Neutrophil (primary cell): Measurements from ENCODE around the gene SRRM3.
"Not testable (repeated sequence)": the region's sequence is repeated elsewhere in the genome, so short reads cannot be mapped to it uniquely, and the experiment has no call there.

Source experiments
- H3K27ac ChIP-seq: fragments of 200-600 bp; sonication (generic); 2 replicates; pipeline ENCODE4 v1.5.1; 2016; ENCODE audit warnings: mild to moderate bottlenecking, moderate library complexity
- H3K27me3 ChIP-seq: fragments of 200-600 bp; sonication (generic); 2 replicates; pipeline ENCODE4 v1.6.0; 2016; ENCODE audit warnings: mild to moderate bottlenecking
- H3K36me3 ChIP-seq: fragments of 200-600 bp; sonication (generic); 2 replicates; pipeline ENCODE4 v1.5.1; 2017
- H3K4me1 ChIP-seq, 2 experiments: fragments of 200-600 bp in 1 of 2; sonication (generic) in 1 of 2; 1 replicate in 1 of 2; 2 replicates in 1 of 2; pipeline versions ENCODE4 v1.5.1 to v1.6.1; 2013 to 2016; ENCODE audit warnings: low read depth in 1 of 2, low read length in 1 of 2, mild to moderate bottlenecking in 1 of 2, moderate library complexity in 1 of 2; ENCODE audit not compliant: control insufficient read depth in 1 of 2, insufficient read depth in 1 of 2
- H3K4me3 ChIP-seq, 2 experiments: fragments of 200-600 bp in 1 of 2; sonication (generic) in 1 of 2; 1 replicate in 1 of 2; 2 replicates in 1 of 2; pipeline ENCODE4 v1.5.1; 2013 to 2016; ENCODE audit warnings: low read depth in 1 of 2, low read length in 1 of 2, mild to moderate bottlenecking in 1 of 2, moderate library complexity in 1 of 2
- H3K9me3 ChIP-seq: fragments of 200-600 bp; sonication (generic); 2 replicates; pipeline ENCODE4 v1.5.1; 2016
- CTCF ChIP-seq: fragments of 200-600 bp; sonication (generic); IDR thresholded peaks from 2 replicates; pipeline ENCODE4 v1.5.1; 2016; ENCODE audit warnings: antibody characterized with exemption

Gene SRRM3

GRCh38 chr7:76303202-76304147, 101.8 kb downstream of the SRRM3 start:
- H3K36me3 ChIP-seq = no peaks in the 10 kb centered on the region
- peak overlapping the region; percentile 69 to 71 for H3K4me3 ChIP-seq
- no peak for TF ChIP-seq CTCF
- peaks cover 47% of the 10 kb centered on the region for H3K27me3 ChIP-seq
- no peaks in the 10 kb centered on the region for H3K9me3 ChIP-seq
- no peak overlapping the region for H3K27ac ChIP-seq
- peaks cover 15 to 20% of the 10 kb centered on the region in 2 experiments for H3K4me1 ChIP-seq

GRCh38 chr7:76304888-76305375, 103.2 kb downstream of the SRRM3 start:
- H3K4me1 ChIP-seq = peaks cover 15 to 20% of the 10 kb centered on the region in 2 experiments
- H3K27ac ChIP-seq = no peak overlapping the region
- no peak for TF ChIP-seq CTCF
- no peaks in the 10 kb centered on the region for H3K36me3 ChIP-seq
- no peak overlapping the region for H3K4me3 ChIP-seq
- peaks cover 45% of the 10 kb centered on the region for H3K27me3 ChIP-seq
- H3K9me3 ChIP-seq = no peaks in the 10 kb centered on the region

- H3K27ac ChIP-seq, H3K27me3 ChIP-seq, H3K9me3 ChIP-seq, H3K4me1 ChIP-seq, H3K4me3 ChIP-seq, H3K36me3 ChIP-seq: not testable (repeated sequence)
These were observed 107.2 kb downstream of the SRRM3 start for GRCh38 chr7:76308874-76309273.

- not testable (repeated sequence) for H3K9me3 ChIP-seq, H3K27me3 ChIP-seq, H3K4me3 ChIP-seq, H3K36me3 ChIP-seq, H3K4me1 ChIP-seq, H3K27ac ChIP-seq
These were observed 107.8 kb downstream of the SRRM3 start for GRCh38 chr7:76309341-76310101.

- no peaks in the 10 kb centered on the region for H3K27me3 ChIP-seq
- TF ChIP-seq CTCF = no peak
- no peaks in the 10 kb centered on the region for H3K36me3 ChIP-seq
- H3K4me3 ChIP-seq = no peak overlapping the region
- H3K4me1 ChIP-seq = peaks cover 3 to 6% of the 10 kb centered on the region in 2 experiments
- H3K27ac ChIP-seq = no peak overlapping the region
- no peaks in the 10 kb centered on the region for H3K9me3 ChIP-seq
These were observed 108.6 kb downstream of the SRRM3 start for GRCh38 chr7:76310102-76310957.

GRCh38 chr7:76311838-76312237, 110.1 kb downstream of the SRRM3 start:
- not testable (repeated sequence) for H3K27me3 ChIP-seq, H3K4me3 ChIP-seq, H3K36me3 ChIP-seq, H3K27ac ChIP-seq, H3K9me3 ChIP-seq, H3K4me1 ChIP-seq
